Esophagus (tissue), 2 donors: ENCODE measurements around the gene STT3B. TPM values are rescaled to one million over a fixed set of nuclear protein-coding genes. Genes with fewer than 3 reads are reported as not detected.

ENCODE experiments used
- H3K27ac ChIP-seq, 2 donors: one replicate each; pipeline ENCODE4 v1.5.1; 2013; ENCODE audit warnings: low read depth in 2 of 2, mild to moderate bottlenecking in 2 of 2, inconsistent platforms in 1 of 2, low read length in 1 of 2, moderate library complexity in 1 of 2
- H3K27me3 ChIP-seq, 2 donors: one replicate each; pipeline ENCODE4 v1.6.1; 2013; ENCODE audit warnings: low read length in 2 of 2, control low read depth in 1 of 2, mild to moderate bottlenecking in 1 of 2; ENCODE audit not compliant: insufficient read depth in 2 of 2, control insufficient read depth in 1 of 2
- H3K36me3 ChIP-seq, 2 donors: one replicate each; pipeline ENCODE4 v1.6.1; 2013; ENCODE audit warnings: low read length in 1 of 2; ENCODE audit not compliant: control insufficient read depth in 2 of 2, insufficient read depth in 2 of 2
- H3K4me1 ChIP-seq, 2 donors: one replicate each; pipeline ENCODE4 v1.6.1; 2013; ENCODE audit warnings: low read length in 1 of 2; ENCODE audit not compliant: control insufficient read depth in 2 of 2, insufficient read depth in 2 of 2
- H3K4me3 ChIP-seq, 2 donors: one replicate each; pipeline ENCODE4 v1.5.1; 2013; ENCODE audit warnings: low read length in 2 of 2, mild to moderate bottlenecking in 2 of 2, low read depth in 1 of 2, moderate library complexity in 1 of 2
- H3K9me3 ChIP-seq, 2 donors: one replicate each; pipeline ENCODE4 v1.6.1; 2013; ENCODE audit warnings: mild to moderate bottlenecking in 2 of 2, low read depth in 1 of 2, low read length in 1 of 2, moderate library complexity in 1 of 2; ENCODE audit not compliant: control insufficient read depth in 2 of 2, insufficient read depth in 1 of 2
- WGBS, 2 donors: extraction: QIAGEN DNeasy Blood & Tissue Kit; methylation state at CpG; one replicate each; pipeline ENCODE4 v1.1.7; 2013; 5-methylcytosine and 5-hydroxymethylcytosine counted together
- polyA plus RNA-seq, 2 donors: library from polyadenylated mRNA; stranded (reverse); fragments of 200-250 nt; gene quantifications; one replicate each; pipeline ENCODE4 v1.2.3, GENCODE V29; 2013
- donor health status: healthy with polysubstance abuse.
- donor health status: Bipolar disorder and iron deficiency.

The STT3B gene
- polyA plus RNA-seq, 2 donors: 31.1 to 38.4 TPM

DNA sequence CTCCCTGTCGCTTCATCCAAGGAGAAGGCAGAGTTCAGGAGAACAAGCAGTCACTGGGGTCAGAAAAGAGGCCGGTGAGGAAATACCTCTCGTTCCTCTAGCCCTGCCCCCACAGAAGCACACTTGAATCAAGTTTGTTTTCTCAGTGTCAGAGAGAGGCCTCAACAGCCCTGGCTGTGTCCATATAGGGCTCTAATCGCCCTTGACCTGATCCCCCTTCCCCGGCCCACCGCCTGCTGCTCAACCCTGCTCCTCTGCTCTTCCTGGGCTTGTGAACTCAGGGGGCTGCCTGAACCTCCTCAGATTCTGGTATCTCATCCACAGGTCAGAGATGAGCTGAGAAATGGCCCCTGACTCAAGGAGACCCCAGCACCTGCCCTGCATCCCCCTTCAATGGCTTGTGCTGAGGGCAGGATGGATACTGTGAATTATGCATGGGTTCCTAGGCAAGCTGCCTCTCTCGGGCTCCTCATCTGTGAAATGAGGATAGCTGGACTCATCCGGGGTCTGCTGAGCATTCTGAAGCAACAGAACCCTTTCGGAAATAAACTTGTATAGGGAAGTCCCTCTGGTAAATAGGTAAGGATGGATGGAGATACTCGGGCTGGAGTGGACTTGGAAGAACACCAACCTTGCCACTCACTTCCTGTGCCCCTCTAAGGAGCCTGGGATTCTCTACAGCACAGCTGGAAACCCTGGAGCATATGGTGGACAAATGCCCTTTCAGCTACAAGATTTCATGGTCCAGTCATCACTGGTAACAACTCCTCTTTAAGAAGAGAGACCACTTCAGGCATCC, 147.5 kb downstream of the STT3B start:
- Histone ChIP-seq H3K9me3 (no peaks in the 10 kb centered on the region), H3K36me3 (peaks cover 0 to 9% of the 10 kb centered on the region in 2 donors), H3K27ac (no peak overlapping the region), H3K4me1 (no peaks in the 10 kb centered on the region), H3K27me3 (no peaks in the 10 kb centered on the region), H3K4me3 (no peak overlapping the region)
- 86 to 92% methylated on average over 9 to 10 of the region's 10 CpGs for WGBS, 2 donors
